H1 (cell line): Measurements from ENCODE around the gene CCDC51. TPM values are rescaled to one million over a fixed set of nuclear protein-coding genes. Genes with fewer than 3 reads are reported as not detected.

Experiments
- CTCF ChIA-PET: fragments of 300-600 bp; sonication (Branson Sonifier 250); formaldehyde crosslinking; loops from one replicate; lab custom pipeline; 2021; ENCODE audit not compliant: partially characterized antibody; lab: Charles Lee
- POLR2A ChIA-PET: fragments of 300-600 bp; sonication (Branson Sonifier 250); formaldehyde crosslinking; loops from one replicate; lab custom pipeline; 2021; ENCODE audit warnings: inconsistent platforms; ENCODE audit not compliant: partially characterized antibody; lab: Charles Lee
- DNase-seq, 2 experiments: peaks; one replicate each; pipeline versions ENCODE4 v3.0.0 to v3.0.0-alpha.2; 2010 to 2022; ENCODE audit warnings: low spot score in 2 of 2, low read depth in 1 of 2, mixed read lengths in 1 of 2
- FAIRE-seq: peaks from 2 replicates; lab custom pipeline; 2011; peaks lifted over from hg19 to GRCh38; lab: Jason Lieb, UNC
- H2AFZ ChIP-seq: 2 replicates; pipeline ENCODE4 v1.8.1; 2012; ENCODE audit warnings: low read length, inconsistent platforms
- H2AK5ac ChIP-seq: 2 replicates; pipeline ENCODE4 v1.6.1; 2013; ENCODE audit warnings: low read depth, low read length
- H2BK120ac ChIP-seq: replicated peaks from 2 replicates; pipeline ENCODE3; 2013; ENCODE audit warnings: low read depth, low read length, inconsistent platforms
- H2BK12ac ChIP-seq: 2 replicates; pipeline ENCODE4 v1.6.1; 2013; ENCODE audit warnings: low read depth, low read length
- H2BK15ac ChIP-seq: 2 replicates; pipeline ENCODE4 v1.6.1; 2013; ENCODE audit warnings: low read length
- H2BK20ac ChIP-seq: 2 replicates; pipeline ENCODE4 v1.6.1; 2013; ENCODE audit warnings: low read length
- H2BK5ac ChIP-seq: 2 replicates; pipeline ENCODE4 v1.6.1; 2013; ENCODE audit warnings: low read depth, low read length
- H3K14ac ChIP-seq: 2 replicates; pipeline ENCODE4 v1.6.1; 2013; ENCODE audit warnings: inconsistent platforms; ENCODE audit not compliant: insufficient read length
- H3K18ac ChIP-seq: 2 replicates; pipeline ENCODE4 v1.6.1; 2013; ENCODE audit warnings: low read length; ENCODE audit errors: extremely low read depth
- H3K23ac ChIP-seq: 2 replicates; pipeline ENCODE4 v1.6.1; 2013; ENCODE audit warnings: inconsistent platforms; ENCODE audit not compliant: insufficient read length
- H3K23me2 ChIP-seq: 2 replicates; pipeline ENCODE4 v1.6.1; 2013; ENCODE audit warnings: low read depth, low read length
- H3K27ac ChIP-seq: 2 replicates; pipeline ENCODE4 v1.6.1; 2011; ENCODE audit warnings: low read depth, low read length, inconsistent platforms
- H3K27me3 ChIP-seq, 4 experiments: replicated peaks in 1 of 4; 1 replicate in 1 of 4; 2 replicates in 3 of 4; pipeline versions ENCODE4 v1.6.1 to v1.8.1; 2011 to 2013; ENCODE audit warnings: low read length in 3 of 4, mild to moderate bottlenecking in 3 of 4, inconsistent platforms in 2 of 4, mixed read lengths in 2 of 4, moderate library complexity in 1 of 4; ENCODE audit not compliant: control insufficient read depth in 3 of 4, insufficient read depth in 3 of 4; ENCODE audit errors: extremely low read depth in 1 of 4
- H3K36me3 ChIP-seq, 4 experiments: 2 replicates each; pipeline versions ENCODE4 v1.6.1 to v1.8.1; 2011 to 2013; ENCODE audit warnings: mild to moderate bottlenecking in 4 of 4, low read length in 3 of 4, moderate library complexity in 2 of 4, control low read depth in 1 of 4, inconsistent platforms in 1 of 4; ENCODE audit not compliant: insufficient read depth in 4 of 4, control insufficient read depth in 2 of 4
- H3K4ac ChIP-seq: replicated peaks from 2 replicates; pipeline ENCODE3; 2013; ENCODE audit warnings: low read length, low read depth, mixed read lengths, inconsistent platforms; ENCODE audit not compliant: insufficient read length
- H3K4me1 ChIP-seq, 4 experiments: replicated peaks in 1 of 4; 1 replicate in 1 of 4; 2 replicates in 3 of 4; pipeline versions ENCODE4 v1.6.1 to v1.8.1; 2011 to 2013; ENCODE audit warnings: low read length in 3 of 4, inconsistent platforms in 2 of 4, mixed read lengths in 1 of 4; ENCODE audit not compliant: insufficient read depth in 4 of 4, control insufficient read depth in 3 of 4
- H3K4me2 ChIP-seq, 2 experiments: 2 replicates each; pipeline versions ENCODE4 v1.6.1 to v1.8.1; 2011 to 2013; ENCODE audit warnings: low read depth in 2 of 2, low read length in 2 of 2, control low read depth in 1 of 2, inconsistent platforms in 1 of 2, mild to moderate bottlenecking in 1 of 2; ENCODE audit not compliant: insufficient read depth in 1 of 2
- H3K4me3 ChIP-seq, 4 experiments: fragments of 200-600, 300-600 bp in 1 of 4; sonication (generic), shearing (Covaris generic), sonication (Bioruptor Twin) in 1 of 4; 2 replicates each; pipeline versions ENCODE4 v1.5.1 to v1.8.1; 2011 to 2016; ENCODE audit warnings: low read length in 4 of 4, low read depth in 3 of 4, control low read depth in 2 of 4, inconsistent platforms in 2 of 4, mild to moderate bottlenecking in 2 of 4, mixed read lengths in 1 of 4, moderate library complexity in 1 of 4; ENCODE audit not compliant: insufficient read depth in 2 of 4; ENCODE audit errors: extremely low read depth in 1 of 4
- H3K56ac ChIP-seq: replicated peaks from 2 replicates; pipeline ENCODE3; 2013; ENCODE audit warnings: low read depth, mild to moderate bottlenecking, mixed read lengths, low read length, inconsistent platforms; ENCODE audit not compliant: insufficient read length
- H3K79me1 ChIP-seq: 2 replicates; pipeline ENCODE4 v1.6.1; 2013; ENCODE audit warnings: low read depth, low read length, control low read depth
- H3K79me2 ChIP-seq, 2 experiments: 2 replicates each; pipeline versions ENCODE4 v1.6.1 to v1.8.1; 2012 to 2013; ENCODE audit warnings: low read length in 2 of 2, mild to moderate bottlenecking in 2 of 2, inconsistent platforms in 1 of 2; ENCODE audit not compliant: insufficient read depth in 2 of 2, control insufficient read depth in 1 of 2
- H3K9ac ChIP-seq, 4 experiments: replicated peaks in 1 of 4; 1 replicate in 1 of 4; 2 replicates in 3 of 4; pipeline versions ENCODE4 v1.6.1 to v1.8.1; 2011 to 2013; ENCODE audit warnings: low read depth in 3 of 4, low read length in 3 of 4, control low read depth in 2 of 4, mild to moderate bottlenecking in 2 of 4, moderate library complexity in 2 of 4, inconsistent platforms in 1 of 4; ENCODE audit errors: extremely low read depth in 1 of 4
- H3K9me3 ChIP-seq, 2 experiments: 2 replicates each; pipeline versions ENCODE4 v1.6.1 to v1.8.1; 2012 to 2013; ENCODE audit warnings: mild to moderate bottlenecking in 2 of 2, moderate library complexity in 2 of 2, control low read depth in 1 of 2, inconsistent platforms in 1 of 2, low read depth in 1 of 2, low read length in 1 of 2, mixed read lengths in 1 of 2; ENCODE audit not compliant: insufficient read depth in 2 of 2
- H4K20me1 ChIP-seq, 2 experiments: replicated peaks in 1 of 2; 2 replicates each; pipeline versions ENCODE3 to v1.8.1; 2011 to 2013; ENCODE audit warnings: inconsistent platforms in 2 of 2, low read length in 2 of 2, mild to moderate bottlenecking in 1 of 2; ENCODE audit not compliant: insufficient read depth in 2 of 2, control insufficient read depth in 1 of 2
- H4K5ac ChIP-seq: 2 replicates; pipeline ENCODE4 v1.6.1; 2013; ENCODE audit warnings: low read length, low read depth, mixed read lengths, inconsistent platforms; ENCODE audit not compliant: insufficient read length
- H4K8ac ChIP-seq: 2 replicates; pipeline ENCODE4 v1.8.0; 2013; ENCODE audit warnings: mild to moderate bottlenecking, moderate library complexity, low read length, inconsistent platforms; ENCODE audit not compliant: insufficient read depth; ENCODE audit errors: extremely low read depth
- H4K91ac ChIP-seq: replicated peaks from 2 replicates; pipeline ENCODE3; 2013; ENCODE audit warnings: low read length, mixed read lengths, inconsistent platforms; ENCODE audit not compliant: insufficient read length
- CBX5 ChIP-seq: fragments of 300-800, 300-1000 bp; sonication (generic); IDR thresholded peaks from 2 replicates; pipeline ENCODE4 v1.7.1; 2016; ENCODE audit warnings: antibody characterized with exemption, low read length, low read depth
- CBX8 ChIP-seq: fragments of 300-800, 300-1000 bp; sonication (generic); IDR thresholded peaks from 2 replicates; pipeline ENCODE4 v1.7.1; 2016; ENCODE audit warnings: low read depth, low read length, borderline replicate concordance
- EZH2 ChIP-seq: fragments of 200-600 bp; sonication (generic); IDR thresholded peaks from 2 replicates; pipeline ENCODE4 v1.7.1; 2012; ENCODE audit warnings: low read depth, mild to moderate bottlenecking, moderate library complexity, low read length, inconsistent platforms; ENCODE audit not compliant: severe bottlenecking
- GTF2F1 ChIP-seq: IDR thresholded peaks from 2 replicates; pipeline ENCODE4 v1.6.1; 2012; ENCODE audit warnings: low read depth, low read length, improper control_type of control experiment, borderline replicate concordance
- JUN ChIP-seq: IDR thresholded peaks from 2 replicates; pipeline ENCODE4 v1.6.1; 2011; ENCODE audit warnings: low read depth, mild to moderate bottlenecking, improper control_type of control experiment, low read length
- JUND ChIP-seq: IDR thresholded peaks from 2 replicates; pipeline ENCODE4 v1.6.1; 2011; ENCODE audit warnings: mild to moderate bottlenecking, improper control_type of control experiment, low read length
- MAFK ChIP-seq: IDR thresholded peaks from 2 replicates; pipeline ENCODE4 v1.6.1; 2012; ENCODE audit warnings: low read depth, mild to moderate bottlenecking, improper control_type of control experiment, low read length
- POLR2AphosphoS5 ChIP-seq: IDR thresholded peaks from 2 replicates; pipeline ENCODE4 v1.6.1; 2011; ENCODE audit warnings: low read depth, low read length
- RAD21 ChIP-seq, 2 experiments: IDR thresholded peaks in 1 of 2; conservative IDR thresholded peaks in 1 of 2; 2 replicates each; pipeline ENCODE4 v1.6.1; 2011; ENCODE audit warnings: low read depth in 2 of 2, low read length in 2 of 2, improper control_type of control experiment in 1 of 2, inconsistent platforms in 1 of 2, mild to moderate bottlenecking in 1 of 2, moderate library complexity in 1 of 2
- RXRA ChIP-seq: IDR thresholded peaks from 2 replicates; pipeline ENCODE4 v1.6.1; 2011; ENCODE audit warnings: low read depth, mild to moderate bottlenecking, low read length, moderate library complexity; ENCODE audit not compliant: insufficient read depth
- SIX5 ChIP-seq: IDR thresholded peaks from 2 replicates; pipeline ENCODE4 v1.6.1; 2011; ENCODE audit warnings: mild to moderate bottlenecking, low read depth, low read length
- SP1 ChIP-seq: IDR thresholded peaks from 2 replicates; pipeline ENCODE4 v1.6.1; 2011; ENCODE audit warnings: low read depth, low read length
- ZNF274 ChIP-seq: IDR thresholded peaks from 2 replicates; pipeline ENCODE4 v1.7.0; 2012; ENCODE audit warnings: low read length, borderline replicate concordance; ENCODE audit errors: extremely low read depth
- WGBS, 2 experiments: shearing (Covaris generic) in 1 of 2; methylation state at CpG; one replicate each; pipeline versions ENCODE4 v1.1.6 to v1.1.7; 2013 to 2015; ENCODE audit warnings: low lambda C conversion rate in 2 of 2, mixed read lengths in 2 of 2, inconsistent platforms in 1 of 2, low coverage in 1 of 2, missing lambda C conversion rate in 1 of 2; ENCODE audit not compliant: insufficient replicate concordance in 2 of 2, insufficient coverage in 1 of 2, insufficient read length in 1 of 2; ENCODE audit errors: extremely low coverage in 1 of 2, missing lambda C conversion rate in 1 of 2; 5-methylcytosine and 5-hydroxymethylcytosine counted together
- polyA plus RNA-seq, 7 experiments: library from polyadenylated mRNA; depleted of rRNA in 3 of 7; stranded (reverse) in 5 of 7; unstranded in 2 of 7; fragments of >200 nt in 5 of 7; fragments of 200-250 nt in 2 of 7; gene quantifications; 1 replicate in 5 of 7; 2 replicates in 1 of 7; 4 replicates in 1 of 7; pipeline versions ENCODE4 v1.2.1 to v1.2.3, GENCODE V29; 2011 to 2013; ENCODE audit warnings: missing spikeins in 2 of 7, mixed read lengths in 2 of 7
- total RNA-seq: library from RNA; stranded (reverse); fragmentation: NEBNext Ultra II Directional; extraction: Animal tissue kit (Norgen Biotek cat#: 25700); gene quantifications from 2 replicates; pipeline ENCODE4 v1.2.1, GENCODE V29; 2021

CCDC51 gene
- total and polyA plus RNA-seq, 2 of the 8 experiments (the other 6 are each of a cell fraction or from before 2014, with no cell fraction given): 21.3 to 21.4 TPM

GRCh38 chr3:48445277-48445882 is 5.5 kb upstream of the CCDC51 start:
- no peak overlapping the region for H2BK20ac ChIP-seq
- ChIA-PET CTCF (interaction anchor here (0.8 to 5.2 kb wide), 6 partner anchors 9 to 203 kb away, joined by 3 to 38 read pairs (median 6); partner anchors contain the start of gene SLC26A6), POLR2A (interaction anchor here (0.6 to 10.3 kb wide), 20 partner anchors 12 to 205 kb away, joined by 3 to 233 read pairs (median 4); partner anchors contain the start of genes NME6, PLXNB1, SLC26A6 and ZNF589)
- no peaks in the 10 kb centered on the region for H3K27me3 ChIP-seq
- no peak overlapping the region for H3K18ac ChIP-seq
- no peak overlapping the region for H2BK12ac ChIP-seq
- H3K56ac ChIP-seq: no peak overlapping the region
- H2BK5ac ChIP-seq: no peak overlapping the region
- FAIRE-seq (no peak), DNase-seq (no peak)
- no peaks in the 10 kb centered on the region for H3K9me3 ChIP-seq
- H2AFZ ChIP-seq: no peak overlapping the region
- H2BK15ac ChIP-seq: no peak overlapping the region
- H4K91ac ChIP-seq: no peak overlapping the region
- H3K27ac ChIP-seq: no peak overlapping the region
- peaks cover 11% of the 10 kb centered on the region for H3K23me2 ChIP-seq
- H4K8ac ChIP-seq: no peak overlapping the region
- peak overlapping the region; percentile 80 to 98 (median 96); a peak in 7 of 8 replicates for H3K4me3 ChIP-seq
- peaks cover 3 to 17% (median 6%) of the 10 kb centered on the region in 4 experiments; a peak in 5 of 7 replicates for H3K4me1 ChIP-seq
- H3K79me1 ChIP-seq: peaks cover 5% of the 10 kb centered on the region
- H3K4me2 ChIP-seq: peak overlapping the region; percentile 85 to 94
- H4K5ac ChIP-seq: no peak overlapping the region
- no peak overlapping the region for H2AK5ac ChIP-seq
- H3K23ac ChIP-seq: no peak overlapping the region
- WGBS, 2 experiments: 82% methylated on average over 6 of the region's 6 CpGs; no CpG with 5 or more reads in 1 of the 2 experiments
- H3K4ac ChIP-seq: no peak overlapping the region
- no peak overlapping the region for H2BK120ac ChIP-seq
- H3K36me3 ChIP-seq: peaks cover 3 to 27% (median 13%) of the 10 kb centered on the region in 4 experiments; a peak in 5 of 8 replicates
- H4K20me1 ChIP-seq: peaks cover 0 to 8% of the 10 kb centered on the region in 2 experiments
- no peak overlapping the region for H3K9ac ChIP-seq
- no peak overlapping the region for H3K14ac ChIP-seq
- H3K79me2 ChIP-seq: peaks cover 5 to 33% of the 10 kb centered on the region in 2 experiments; a peak in 3 of 4 replicates
- TF ChIP-seq CBX5 (no peak), JUN (no peak), ZNF274 (no peak), JUND (no peak), CBX8 (no peak), SP1 (no peak), POLR2AphosphoS5 (no peak), RXRA (no peak), SIX5 (no peak), EZH2 (no peak), RAD21 (IDR thresholded peaks at IDR 0.05 in 1 of 2, conservative IDR thresholded peaks at IDR 0.05 in 1 of 2; ENCODE audit: low read depth in 2 of 2, low read length in 2 of 2) (no peak), MAFK (no peak), GTF2F1 (no peak)
